ENCODE measurements around the gene L1CAM.

DNA sequence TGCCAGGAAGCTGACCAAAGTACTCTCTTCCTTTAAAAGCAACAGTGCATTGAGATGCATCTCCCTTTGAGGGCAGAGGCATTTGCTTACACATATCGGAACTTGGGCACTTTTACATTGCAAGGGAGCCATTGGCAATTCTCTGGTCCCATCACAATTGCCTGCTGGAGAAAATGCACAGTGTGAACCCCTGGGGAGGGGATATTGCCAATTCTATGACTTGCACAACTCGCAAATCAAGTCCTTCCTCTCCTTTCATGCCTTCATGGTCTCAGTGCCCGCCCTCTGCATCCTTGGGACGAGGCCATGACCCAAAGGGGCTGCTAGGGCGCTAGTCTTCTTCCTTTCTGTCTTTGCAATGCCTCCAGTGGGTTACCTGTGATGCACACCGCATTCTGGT is 40.8 kb downstream of the L1CAM start:
- TF ChIP-seq, protein P1, sequence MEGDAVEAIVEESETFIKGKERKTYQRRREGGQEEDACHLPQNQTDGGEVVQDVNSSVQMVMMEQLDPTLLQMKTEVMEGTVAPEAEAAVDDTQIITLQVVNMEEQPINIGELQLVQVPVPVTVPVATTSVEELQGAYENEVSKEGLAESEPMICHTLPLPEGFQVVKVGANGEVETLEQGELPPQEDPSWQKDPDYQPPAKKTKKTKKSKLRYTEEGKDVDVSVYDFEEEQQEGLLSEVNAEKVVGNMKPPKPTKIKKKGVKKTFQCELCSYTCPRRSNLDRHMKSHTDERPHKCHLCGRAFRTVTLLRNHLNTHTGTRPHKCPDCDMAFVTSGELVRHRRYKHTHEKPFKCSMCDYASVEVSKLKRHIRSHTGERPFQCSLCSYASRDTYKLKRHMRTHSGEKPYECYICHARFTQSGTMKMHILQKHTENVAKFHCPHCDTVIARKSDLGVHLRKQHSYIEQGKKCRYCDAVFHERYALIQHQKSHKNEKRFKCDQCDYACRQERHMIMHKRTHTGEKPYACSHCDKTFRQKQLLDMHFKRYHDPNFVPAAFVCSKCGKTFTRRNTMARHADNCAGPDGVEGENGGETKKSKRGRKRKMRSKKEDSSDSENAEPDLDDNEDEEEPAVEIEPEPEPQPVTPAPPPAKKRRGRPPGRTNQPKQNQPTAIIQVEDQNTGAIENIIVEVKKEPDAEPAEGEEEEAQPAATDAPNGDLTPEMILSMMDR (IDR thresholded peaks at IDR 0.05), result no peak
- no peak for TF ChIP-seq POLR2A (IDR thresholded peaks at IDR 0.05)
